Measurements from ENCODE around the gene MYEF2. TPM values are rescaled to one million over a fixed set of nuclear protein-coding genes. Genes with fewer than 3 reads are reported as not detected.

MYEF2 gene
- total and polyA plus RNA-seq, 7 experiments from 2014 or later = 1.4 to 29.1 (median 17.8) TPM

- Histone ChIP-seq H3K9me3 (ENCODE audit: control insufficient read depth in 2 of 3, low read length in 3 of 3) (no peaks in the 10 kb centered on the region), H3K27ac (ENCODE audit: low read depth, low read length) (no peak overlapping the region), H3K4me1 (ENCODE audit: control insufficient read depth in 2 of 2, insufficient read depth in 2 of 2, low read length in 2 of 2) (no peaks in the 10 kb centered on the region), H3K27me3 (ENCODE audit: control insufficient read depth in 2 of 2, insufficient read depth in 2 of 2, low read length in 2 of 2) (no peaks in the 10 kb centered on the region), H3K4me3 (ENCODE audit: low read length) (no peak overlapping the region), H3K36me3 (ENCODE audit: control insufficient read depth in 2 of 3, insufficient read depth in 3 of 3, low read length in 3 of 3) (no peaks in the 10 kb centered on the region)
- intact Hi-C loops (cut with micrococcal nuclease) = no loop called here
- Mint-ChIP-seq H3K27me3 (peaks cover 15 to 44% (median 38%) of the 10 kb centered on the region in 5 donors), H3K4me1 (no peaks in the 10 kb centered on the region), H3K4me3 (no peak overlapping the region), H3K36me3 (no peaks in the 10 kb centered on the region), H3K27ac (no peak overlapping the region), H3K9me3 (no peaks in the 10 kb centered on the region)
- ATAC-seq (no peak), DNase-seq (no peak)
- ChIA-PET POLR2A (no interaction called here), CTCF (no interaction called here)
These were observed 68.1 kb downstream of the MYEF2 start for GRCh38 chr15:48109856-48110531.

- DNase-seq (no peak), ATAC-seq (no peak)
- H3K4me3 ChIP-seq (ENCODE audit: low read length) = no peak overlapping the region
- no peak overlapping the region for H3K27ac ChIP-seq (ENCODE audit: low read depth, low read length)
- no peaks in the 10 kb centered on the region for H3K9me3 ChIP-seq (ENCODE audit: control insufficient read depth in 2 of 3, low read length in 3 of 3)
- Mint-ChIP-seq H3K27ac (no peak overlapping the region), H3K9me3 (no peaks in the 10 kb centered on the region), H3K27me3 (peaks cover 16 to 40% (median 31%) of the 10 kb centered on the region in 5 donors), H3K4me1 (no peaks in the 10 kb centered on the region), H3K4me3 (no peak overlapping the region), H3K36me3 (no peaks in the 10 kb centered on the region)
- H3K36me3 ChIP-seq (ENCODE audit: control insufficient read depth in 2 of 3, insufficient read depth in 3 of 3, low read length in 3 of 3) = no peaks in the 10 kb centered on the region
- H3K27me3 ChIP-seq (ENCODE audit: control insufficient read depth in 2 of 2, insufficient read depth in 2 of 2, low read length in 2 of 2) = no peaks in the 10 kb centered on the region
- ChIA-PET POLR2A (no interaction called here), CTCF (no interaction called here)
- intact Hi-C loops (cut with micrococcal nuclease) = no loop called here
- H3K4me1 ChIP-seq (ENCODE audit: control insufficient read depth in 2 of 2, insufficient read depth in 2 of 2, low read length in 2 of 2) = no peaks in the 10 kb centered on the region
These were observed 68.9 kb downstream of the MYEF2 start for GRCh38 chr15:48109212-48109611.

- Histone ChIP-seq H3K27ac (ENCODE audit: low read depth, low read length) (no peak overlapping the region), H3K27me3 (ENCODE audit: control insufficient read depth in 2 of 2, insufficient read depth in 2 of 2, low read length in 2 of 2) (no peaks in the 10 kb centered on the region), H3K4me3 (ENCODE audit: low read length) (no peak overlapping the region), H3K4me1 (ENCODE audit: control insufficient read depth in 2 of 2, insufficient read depth in 2 of 2, low read length in 2 of 2) (no peaks in the 10 kb centered on the region), H3K9me3 (ENCODE audit: control insufficient read depth in 2 of 3, low read length in 3 of 3) (no peaks in the 10 kb centered on the region), H3K36me3 (ENCODE audit: control insufficient read depth in 2 of 3, insufficient read depth in 3 of 3, low read length in 3 of 3) (no peaks in the 10 kb centered on the region)
- ChIA-PET POLR2A (no interaction called here), CTCF (no interaction called here)
- Mint-ChIP-seq H3K36me3 (no peaks in the 10 kb centered on the region), H3K4me1 (no peaks in the 10 kb centered on the region), H3K27ac (no peak overlapping the region), H3K27me3 (peaks cover 21 to 45% (median 37%) of the 10 kb centered on the region in 5 donors), H3K9me3 (no peaks in the 10 kb centered on the region), H3K4me3 (no peak overlapping the region)
- intact Hi-C loops (cut with micrococcal nuclease) = no loop called here
- no peak for DNase-seq
- ATAC-seq = no peak
These were observed 72.2 kb downstream of the MYEF2 start for GRCh38 chr15:48105936-48106335.

GRCh38 chr15:48103647-48104046 lies 74.4 kb downstream of the MYEF2 start:
- Histone ChIP-seq H3K9me3 (ENCODE audit: control insufficient read depth in 2 of 3, low read length in 3 of 3) (no peaks in the 10 kb centered on the region), H3K4me3 (ENCODE audit: low read length) (no peak overlapping the region), H3K4me1 (ENCODE audit: control insufficient read depth in 2 of 2, insufficient read depth in 2 of 2, low read length in 2 of 2) (no peaks in the 10 kb centered on the region), H3K36me3 (ENCODE audit: control insufficient read depth in 2 of 3, insufficient read depth in 3 of 3, low read length in 3 of 3) (no peaks in the 10 kb centered on the region), H3K27me3 (ENCODE audit: control insufficient read depth in 2 of 2, insufficient read depth in 2 of 2, low read length in 2 of 2) (no peaks in the 10 kb centered on the region), H3K27ac (ENCODE audit: low read depth, low read length) (no peak overlapping the region)
- Mint-ChIP-seq H3K36me3 (no peaks in the 10 kb centered on the region), H3K27me3 (peaks cover 26 to 57% (median 39%) of the 10 kb centered on the region in 5 donors), H3K4me1 (no peaks in the 10 kb centered on the region), H3K9me3 (no peaks in the 10 kb centered on the region), H3K4me3 (no peak overlapping the region), H3K27ac (no peak overlapping the region)
- DNase-seq = no peak
- POLR2A ChIA-PET = no interaction called here
- no peak for ATAC-seq
- CTCF ChIA-PET = no interaction called here
- intact Hi-C loops (cut with micrococcal nuclease) = no loop called here

GRCh38 chr15:48102167-48102566 lies 75.9 kb downstream of the MYEF2 start:
- H3K4me3 Mint-ChIP-seq = no peak overlapping the region
- CTCF ChIA-PET = no interaction called here
- Histone ChIP-seq H3K36me3 (ENCODE audit: control insufficient read depth in 2 of 3, insufficient read depth in 3 of 3, low read length in 3 of 3) (no peaks in the 10 kb centered on the region), H3K4me3 (ENCODE audit: low read length) (no peak overlapping the region), H3K27me3 (ENCODE audit: control insufficient read depth in 2 of 2, insufficient read depth in 2 of 2, low read length in 2 of 2) (no peaks in the 10 kb centered on the region), H3K4me1 (ENCODE audit: control insufficient read depth in 2 of 2, insufficient read depth in 2 of 2, low read length in 2 of 2) (no peaks in the 10 kb centered on the region), H3K27ac (ENCODE audit: low read depth, low read length) (no peak overlapping the region), H3K9me3 (ENCODE audit: control insufficient read depth in 2 of 3, low read length in 3 of 3) (no peaks in the 10 kb centered on the region)
- no peaks in the 10 kb centered on the region for H3K36me3 Mint-ChIP-seq
- no peak overlapping the region for H3K27ac Mint-ChIP-seq
- no peaks in the 10 kb centered on the region for H3K4me1 Mint-ChIP-seq
- DNase-seq (no peak), ATAC-seq (no peak)
- POLR2A ChIA-PET = no interaction called here
- peaks cover 21 to 53% (median 32%) of the 10 kb centered on the region in 5 donors for H3K27me3 Mint-ChIP-seq
- intact Hi-C loops (cut with micrococcal nuclease) = no loop called here
- H3K9me3 Mint-ChIP-seq = no peaks in the 10 kb centered on the region

GRCh38 chr15:48101376-48101961 lies 76.6 kb downstream of the MYEF2 start:
- H3K9me3 Mint-ChIP-seq = peaks cover 0 to 1% (median 0%) of the 10 kb centered on the region in 11 donors
- POLR2A ChIA-PET = no interaction called here
- no peak overlapping the region for H3K27ac Mint-ChIP-seq
- no peaks in the 10 kb centered on the region for H3K36me3 Mint-ChIP-seq
- Histone ChIP-seq H3K9me3 (ENCODE audit: control insufficient read depth in 2 of 3, low read length in 3 of 3) (no peaks in the 10 kb centered on the region), H3K27me3 (ENCODE audit: control insufficient read depth in 2 of 2, insufficient read depth in 2 of 2, low read length in 2 of 2) (no peaks in the 10 kb centered on the region), H3K4me3 (ENCODE audit: low read length) (no peak overlapping the region), H3K36me3 (ENCODE audit: control insufficient read depth in 2 of 3, insufficient read depth in 3 of 3, low read length in 3 of 3) (no peaks in the 10 kb centered on the region), H3K4me1 (ENCODE audit: control insufficient read depth in 2 of 2, insufficient read depth in 2 of 2, low read length in 2 of 2) (no peaks in the 10 kb centered on the region), H3K27ac (ENCODE audit: low read depth, low read length) (no peak overlapping the region)
- CTCF ChIA-PET = interaction anchor here (0.7 kb wide), 1 partner anchor 1321 kb away, joined by 3 read pairs; no protein-coding TSS in a partner anchor
- H3K4me1 Mint-ChIP-seq = no peaks in the 10 kb centered on the region
- peaks cover 17 to 51% (median 25%) of the 10 kb centered on the region in 5 donors for H3K27me3 Mint-ChIP-seq
- H3K4me3 Mint-ChIP-seq = no peak overlapping the region
- no peak for DNase-seq
- intact Hi-C loops (cut with micrococcal nuclease) = no loop called here
- no peak for ATAC-seq

GRCh38 chr15:48097264-48097663 lies 80.8 kb downstream of the MYEF2 start:
- no peaks in the 10 kb centered on the region for H3K4me1 ChIP-seq (ENCODE audit: control insufficient read depth in 2 of 2, insufficient read depth in 2 of 2, low read length in 2 of 2)
- H3K27me3 Mint-ChIP-seq = peaks cover 5 to 25% (median 23%) of the 10 kb centered on the region in 5 donors
- no peak overlapping the region for H3K27ac ChIP-seq (ENCODE audit: low read depth, low read length)
- no peaks in the 10 kb centered on the region for H3K36me3 Mint-ChIP-seq
- CTCF ChIA-PET = no interaction called here
- H3K4me3 ChIP-seq (ENCODE audit: low read length) = no peak overlapping the region
- no peak for DNase-seq
- no peak overlapping the region for H3K4me3 Mint-ChIP-seq
- intact Hi-C loops (cut with micrococcal nuclease) = no loop called here
- no peak for ATAC-seq
- H3K27ac Mint-ChIP-seq = no peak overlapping the region
- H3K9me3 ChIP-seq (ENCODE audit: control insufficient read depth in 2 of 3, low read length in 3 of 3) = no peaks in the 10 kb centered on the region
- no peaks in the 10 kb centered on the region for H3K27me3 ChIP-seq (ENCODE audit: control insufficient read depth in 2 of 2, insufficient read depth in 2 of 2, low read length in 2 of 2)
- H3K4me1 Mint-ChIP-seq = no peaks in the 10 kb centered on the region
- H3K36me3 ChIP-seq (ENCODE audit: control insufficient read depth in 2 of 3, insufficient read depth in 3 of 3, low read length in 3 of 3) = no peaks in the 10 kb centered on the region
- peaks cover 0 to 3% (median 0%) of the 10 kb centered on the region in 11 donors for H3K9me3 Mint-ChIP-seq
- POLR2A ChIA-PET = no interaction called here
